Lower leg skin (tissue), 4 donors: Measurements from ENCODE around the gene KLF1. TPM values are rescaled to one million over a fixed set of nuclear protein-coding genes. Genes with fewer than 3 reads are reported as not detected.

Experiments used
- DNase-seq, 2 donors: peaks; one replicate each; pipeline ENCODE4 v3.0.0-alpha.2; 2019; ENCODE audit warnings: low spot score in 2 of 2
- H3K4me3 ChIP-seq: fragments of 200-600 bp; sonication (generic); 2 replicates; pipeline ENCODE4 v1.5.1; 2017; ENCODE audit warnings: mild to moderate bottlenecking, low read depth; ENCODE audit not compliant: poor library complexity, severe bottlenecking
- CTCF ChIP-seq, 3 donors: fragments of 450-650 bp; IDR thresholded peaks; one replicate each; pipeline ENCODE4 v1.5.1; 2016; ENCODE audit warnings: antibody characterized with exemption in 3 of 3, mild to moderate bottlenecking in 3 of 3, moderate library complexity in 2 of 3
- POLR2A ChIP-seq, 2 donors: fragments of 450-650 bp; IDR thresholded peaks; one replicate each; pipeline ENCODE4 v1.6.1; 2016 to 2017; ENCODE audit warnings: antibody characterized with exemption in 2 of 2, mild to moderate bottlenecking in 1 of 2, moderate library complexity in 1 of 2
- WGBS, 2 donors: methylation state at CpG; one replicate each; pipeline ENCODE4 v1.1.5; 2018; 5-methylcytosine and 5-hydroxymethylcytosine counted together
- intact Hi-C: fragments of 100-400 bp; cut with DNase I; formaldehyde crosslinking; loops from one replicate; pipeline ENCODE4 v1.15.0; 2023; ENCODE audit warnings: low total_unique reads
- total RNA-seq, 4 donors: library from RNA; depleted of rRNA; stranded (reverse); fragments of >200 nt; gene quantifications; one replicate each; pipeline ENCODE4 v1.1.0, GENCODE V29; 2016

The KLF1 gene
- total RNA-seq, 4 donors from 2014 or later, result 0.13 TPM; not detected in 3

GRCh38 chr19:12843328-12843727 is 43.7 kb downstream of the KLF1 start:
- WGBS, 2 donors, result 77 to 85% methylated on average over 1 to 11 of the region's 11 CpGs
- no peak for TF ChIP-seq CTCF (IDR thresholded peaks at IDR 0.05)
- TF ChIP-seq POLR2A (IDR thresholded peaks at IDR 0.05), result no peak
- H3K4me3 ChIP-seq, result no peak overlapping the region
- intact Hi-C loops, result loop anchor here (5.0 kb wide), 1 partner anchor 76 kb away; no protein-coding TSS in a partner anchor
- DNase-seq, result no peak

GRCh38 chr19:12842511-12842910 is 44.5 kb downstream of the KLF1 start:
- no peak for DNase-seq
- WGBS, 2 donors, result 92% methylated on average over 18 of the region's 18 CpGs
- no peak for TF ChIP-seq CTCF (IDR thresholded peaks at IDR 0.05)
- TF ChIP-seq POLR2A (IDR thresholded peaks at IDR 0.05), result no peak
- no peak overlapping the region for H3K4me3 ChIP-seq
- intact Hi-C loops, result loop anchor here (5.0 kb wide), 1 partner anchor 75 kb away; no protein-coding TSS in a partner anchor

- TF ChIP-seq CTCF (IDR thresholded peaks at IDR 0.05) (no peak), POLR2A (IDR thresholded peaks at IDR 0.05) (no peak)
- DNase-seq, result no peak
- intact Hi-C loops, result loop anchor here (5.0 kb wide), 1 partner anchor 74 kb away; no protein-coding TSS in a partner anchor
- WGBS, 2 donors, result 2 to 10% methylated on average over 23 to 29 of the region's 29 CpGs
- H3K4me3 ChIP-seq, result peak overlapping the region; percentile 16
These were observed 45.9 kb downstream of the KLF1 start for GRCh38 chr19:12841094-12841493.

GRCh38 chr19:12840091-12841079 is 46.6 kb downstream of the KLF1 start:
- peak overlapping the region; percentile 16 for H3K4me3 ChIP-seq
- DNase-seq, result peak in 1 of 2 donors; percentile 46
- intact Hi-C loops, result loop anchor here (5.0 kb wide), 1 partner anchor 73 kb away; no protein-coding TSS in a partner anchor
- WGBS, 2 donors, result 22 to 23% methylated on average over 43 of the region's 43 CpGs
- TF ChIP-seq CTCF (IDR thresholded peaks at IDR 0.05), result no peak
- no peak for TF ChIP-seq POLR2A (IDR thresholded peaks at IDR 0.05)

- no peak overlapping the region for H3K4me3 ChIP-seq
- DNase-seq, result no peak
- intact Hi-C loops, result no loop called here
- TF ChIP-seq POLR2A (IDR thresholded peaks at IDR 0.05), result no peak
- WGBS, 2 donors, result 18 to 24% methylated on average over 21 of the region's 21 CpGs
These were observed 47.9 kb downstream of the KLF1 start for GRCh38 chr19:12838886-12839756.
